AG20443 (cell line): Measurements from ENCODE around the gene PCBD1.

Experiments
- DNase-seq: peaks from one replicate; pipeline ENCODE4 v3.0.0; 2012; ENCODE audit warnings: low spot score, mixed read lengths

Gene PCBD1

DNA sequence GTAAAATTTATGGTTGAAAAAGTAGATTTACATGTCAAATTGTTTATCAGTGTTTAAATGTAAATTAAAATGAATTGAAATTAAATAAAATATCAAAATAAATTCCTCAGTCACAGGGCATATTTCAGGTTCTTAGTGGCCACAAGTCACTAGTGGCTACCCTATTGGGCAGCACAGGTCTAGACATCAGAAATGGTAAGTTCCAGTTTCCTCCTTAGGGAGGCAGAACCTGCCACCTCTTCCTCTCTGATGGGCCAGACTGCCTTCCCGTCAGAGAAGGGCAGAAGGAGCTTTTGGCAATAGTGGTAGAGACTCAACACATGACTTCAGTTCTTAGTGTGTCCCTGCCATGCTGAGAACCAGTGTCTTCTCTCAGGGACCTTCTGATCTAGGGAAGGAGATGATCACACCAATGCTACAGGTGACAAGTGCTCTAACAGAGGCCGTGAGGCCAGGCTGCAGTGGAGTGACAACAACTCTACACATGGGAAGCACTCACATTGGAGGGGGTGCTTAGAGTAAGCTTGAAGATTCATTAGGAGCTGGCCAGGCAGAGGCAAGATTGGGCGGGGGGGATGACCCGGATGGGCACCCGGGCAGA, 14.4 kb upstream of the PCBD1 start:
- DNase-seq, result no peak

DNA sequence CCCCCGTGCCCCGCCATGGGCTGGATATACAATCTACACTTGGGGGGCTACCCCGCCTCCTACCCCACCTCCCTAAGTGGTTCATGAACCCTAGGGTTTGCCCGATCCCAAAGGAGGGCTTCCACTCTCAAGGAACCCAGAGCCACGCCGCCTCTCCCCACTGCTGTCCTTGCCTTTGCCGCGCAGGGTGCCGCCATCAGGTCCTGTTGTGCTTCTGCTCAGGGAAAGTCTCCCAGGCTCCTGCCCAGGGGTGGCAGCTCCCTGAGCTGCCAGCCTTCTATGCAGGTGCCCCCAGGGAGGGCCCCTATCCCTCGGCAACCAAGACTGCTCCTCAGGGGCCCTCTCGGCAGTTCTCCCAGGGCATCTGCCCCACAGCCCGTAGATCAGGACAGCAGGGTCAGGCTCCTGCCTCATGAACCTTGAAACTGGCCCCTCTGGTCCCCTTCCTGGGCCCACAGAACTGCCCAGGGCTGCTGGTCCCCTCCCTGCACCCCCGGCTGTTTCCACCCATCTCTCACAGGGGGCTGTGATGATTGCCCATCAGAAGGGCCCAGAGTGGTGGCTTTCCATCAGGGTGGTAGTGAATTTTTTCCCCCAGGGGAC, 13.0 kb upstream of the PCBD1 start:
- no peak for DNase-seq

DNA sequence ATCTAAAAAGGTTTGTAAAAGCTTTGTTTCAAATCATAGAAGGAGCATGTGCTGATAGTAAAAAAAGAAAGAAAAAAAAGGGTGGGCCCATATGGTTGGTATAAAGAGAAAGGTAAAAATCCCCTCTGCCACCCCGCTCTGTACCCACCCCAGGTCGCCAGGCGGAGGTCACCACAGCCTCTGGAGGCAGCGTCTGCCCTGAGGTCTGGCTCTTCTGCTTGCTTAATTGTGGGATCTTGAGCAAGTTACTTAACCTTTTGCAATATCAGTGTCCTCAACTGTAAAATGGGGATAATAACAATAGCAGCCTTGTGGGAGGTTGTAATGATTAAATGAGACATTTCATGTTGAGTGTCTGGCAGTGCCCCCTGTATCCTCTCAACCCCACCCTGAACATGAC, 10.7 kb upstream of the PCBD1 start:
- no peak for DNase-seq

DNA sequence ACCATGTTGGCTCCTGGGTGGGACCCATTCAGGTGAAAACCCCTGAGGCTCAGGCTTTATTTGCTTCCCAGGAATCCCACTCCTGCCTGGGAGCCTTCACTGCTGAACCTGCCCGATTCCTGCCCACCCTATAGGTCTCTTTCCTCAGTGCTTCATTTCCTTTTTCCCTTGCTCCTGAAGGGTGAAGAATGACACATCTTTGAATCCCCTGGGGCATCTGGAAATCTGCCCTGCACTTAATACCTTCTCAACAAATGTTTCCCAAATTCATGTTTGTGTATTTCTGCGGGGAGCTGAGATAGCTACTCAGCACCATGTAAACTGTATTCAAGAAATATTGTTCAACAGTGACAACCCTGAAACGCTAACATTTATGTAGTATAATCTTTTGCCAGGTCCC, 10.3 kb upstream of the PCBD1 start:
- no peak for DNase-seq

DNA sequence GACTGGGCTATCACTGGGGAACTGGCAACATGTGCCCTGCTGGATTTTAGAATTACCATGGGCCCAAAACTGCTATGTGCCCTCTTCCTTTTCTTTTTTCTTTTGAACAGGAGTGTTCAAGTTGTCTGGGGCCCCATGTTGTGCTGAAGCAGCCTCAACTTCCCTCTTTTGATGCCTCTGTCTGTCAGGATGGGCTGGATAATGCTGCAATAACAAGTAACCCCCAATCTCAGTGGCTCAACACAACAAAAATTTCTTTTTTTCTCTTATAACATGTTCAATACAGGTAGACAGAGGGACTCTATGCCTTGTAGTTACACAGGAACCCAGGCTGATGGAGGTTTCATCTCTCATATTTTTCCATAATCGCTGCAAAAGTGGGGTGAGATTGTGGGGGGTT, 8.2 kb upstream of the PCBD1 start:
- no peak for DNase-seq

DNA sequence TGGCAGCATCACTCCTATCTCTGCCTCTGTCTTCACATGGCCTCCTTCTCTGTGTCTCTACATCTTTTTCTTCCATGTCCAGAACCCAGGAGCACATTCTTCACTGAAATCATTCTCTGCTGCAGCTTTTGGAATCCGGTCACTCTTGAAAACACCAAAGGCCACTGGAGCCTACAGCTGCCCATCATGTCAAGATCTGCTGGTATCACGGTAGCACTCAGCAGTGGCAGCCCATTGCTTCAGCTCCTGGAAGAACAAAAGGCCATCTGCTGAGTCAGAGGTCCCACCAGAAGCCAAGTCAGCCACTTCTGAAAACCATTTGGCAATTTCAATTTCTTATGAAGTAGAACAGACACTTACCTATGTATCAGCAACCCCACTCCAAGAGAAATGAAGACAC, 6.1 kb upstream of the PCBD1 start:
- DNase-seq, result no peak

DNA sequence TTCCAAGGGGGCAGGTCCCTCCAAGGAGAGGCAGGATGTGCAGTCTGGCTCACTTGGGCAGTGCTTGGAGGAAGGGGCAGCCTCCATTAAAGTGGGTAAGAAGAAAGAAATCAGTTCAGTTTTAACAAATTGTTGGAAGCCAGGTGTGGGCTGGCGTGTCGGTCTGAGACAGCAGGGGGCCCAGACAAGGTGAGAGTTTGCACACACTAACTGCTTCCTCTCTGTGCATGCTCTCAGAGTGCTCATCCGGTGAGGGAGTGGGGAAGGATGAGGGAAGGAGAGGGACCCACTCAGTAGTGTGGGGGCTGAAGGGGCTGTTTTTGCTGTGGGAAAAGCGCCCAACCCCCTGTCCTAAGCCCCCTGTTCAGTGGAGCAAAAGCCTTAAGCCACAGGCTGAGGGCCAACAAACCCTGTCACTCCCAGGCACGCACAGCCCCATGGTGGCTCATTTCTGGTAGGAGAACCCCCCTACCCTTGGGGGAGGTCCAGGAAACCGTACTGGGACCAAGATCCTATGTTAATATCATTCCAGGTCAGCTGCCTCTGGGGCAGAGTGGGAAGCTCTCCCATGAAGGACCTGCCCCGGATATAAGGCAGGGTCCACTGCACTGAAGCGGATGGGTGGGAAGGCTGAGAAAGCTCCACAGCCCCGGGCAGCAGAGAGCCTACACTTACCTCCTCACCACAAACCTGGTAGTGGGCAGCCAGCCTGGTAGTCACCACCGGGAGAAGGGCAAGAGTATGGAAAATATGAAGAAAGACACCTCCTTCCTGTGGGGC, 5.1 kb upstream of the PCBD1 start:
- DNase-seq, result no peak

DNA sequence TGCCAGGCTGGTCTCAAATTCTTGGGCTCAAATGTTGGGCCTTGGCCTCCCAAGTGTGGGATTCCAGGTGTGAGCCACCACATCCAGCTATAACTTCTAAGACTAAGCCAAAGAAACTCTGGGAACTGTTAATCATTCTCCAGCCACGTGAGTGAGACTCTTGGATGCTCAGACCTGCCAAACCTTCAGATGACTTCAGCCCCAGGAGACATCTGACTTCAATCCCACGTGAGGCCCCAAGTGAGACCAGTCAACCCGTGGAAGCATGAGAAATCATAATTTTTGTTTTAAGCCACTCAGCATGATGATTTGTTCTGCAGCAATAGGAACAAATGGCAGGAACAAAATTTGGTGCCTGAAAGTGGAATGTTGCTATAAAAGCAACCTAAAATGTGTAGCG, 4.3 kb upstream of the PCBD1 start:
- no peak for DNase-seq

DNA sequence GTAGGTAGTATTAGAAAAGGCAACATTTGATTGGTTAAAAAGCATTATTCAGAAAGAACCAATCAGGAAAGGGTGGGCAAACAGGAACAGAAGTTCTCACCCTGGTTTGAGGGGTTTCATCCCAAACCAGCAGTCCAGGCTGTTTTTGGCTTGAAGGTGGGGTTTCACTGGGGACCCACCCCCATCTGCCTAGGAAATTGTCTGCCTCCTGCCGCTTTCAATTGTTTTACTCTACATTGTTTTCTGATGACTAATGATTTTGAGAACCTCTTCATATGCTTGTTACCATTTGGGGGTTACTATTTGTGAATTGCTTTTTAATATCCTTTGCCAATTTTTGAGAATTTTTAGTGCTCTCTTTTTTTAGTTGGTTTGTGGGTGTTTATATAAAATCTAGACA, 3.3 kb upstream of the PCBD1 start:
- DNase-seq, result no peak

DNA sequence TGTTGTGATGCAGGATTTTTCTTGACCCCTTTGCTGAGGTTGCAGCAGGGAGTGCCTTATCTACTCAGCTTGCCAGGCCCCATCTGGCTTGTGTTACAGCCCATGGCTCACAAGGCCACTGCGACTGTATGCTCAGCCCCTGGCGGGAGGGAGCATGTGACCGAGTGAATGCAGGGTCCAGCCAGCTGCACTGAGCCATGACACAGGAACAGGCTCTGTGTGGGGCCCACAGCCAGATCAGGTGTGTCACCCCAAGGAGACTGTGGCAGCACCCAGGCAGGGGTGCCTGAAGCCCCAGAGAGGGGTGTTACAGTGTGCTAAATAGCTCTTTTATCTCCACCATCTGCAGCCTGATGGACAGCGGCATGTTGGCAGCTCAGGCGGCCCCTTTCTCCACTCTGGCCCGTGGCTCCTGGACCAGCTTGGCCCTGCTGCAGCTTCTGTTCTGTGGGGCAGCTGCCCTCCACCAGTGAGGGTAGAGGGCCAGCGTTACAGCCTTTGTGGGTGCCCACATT, 2.6 kb upstream of the PCBD1 start:
- peak; percentile 62 for DNase-seq

DNA sequence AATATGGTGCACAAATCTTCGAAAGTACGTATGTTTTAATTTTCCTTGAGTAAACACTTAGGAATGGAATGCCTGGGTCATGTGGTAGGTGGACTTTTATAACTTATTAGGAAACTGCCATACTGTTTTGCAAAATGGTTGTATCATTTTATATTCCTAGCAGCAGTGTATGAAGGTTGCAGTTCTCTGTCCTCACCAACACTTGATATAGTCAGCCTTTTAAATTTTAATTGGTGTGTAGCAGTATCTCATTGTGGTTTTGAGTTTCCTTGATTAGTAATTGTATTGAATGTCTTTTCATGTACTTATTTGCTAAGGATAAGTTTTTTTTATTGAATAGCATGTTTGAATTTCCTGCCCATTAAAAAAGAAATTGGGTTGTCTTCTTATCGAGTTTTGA, 926 bp upstream of the PCBD1 start:
- DNase-seq, result no peak

DNA sequence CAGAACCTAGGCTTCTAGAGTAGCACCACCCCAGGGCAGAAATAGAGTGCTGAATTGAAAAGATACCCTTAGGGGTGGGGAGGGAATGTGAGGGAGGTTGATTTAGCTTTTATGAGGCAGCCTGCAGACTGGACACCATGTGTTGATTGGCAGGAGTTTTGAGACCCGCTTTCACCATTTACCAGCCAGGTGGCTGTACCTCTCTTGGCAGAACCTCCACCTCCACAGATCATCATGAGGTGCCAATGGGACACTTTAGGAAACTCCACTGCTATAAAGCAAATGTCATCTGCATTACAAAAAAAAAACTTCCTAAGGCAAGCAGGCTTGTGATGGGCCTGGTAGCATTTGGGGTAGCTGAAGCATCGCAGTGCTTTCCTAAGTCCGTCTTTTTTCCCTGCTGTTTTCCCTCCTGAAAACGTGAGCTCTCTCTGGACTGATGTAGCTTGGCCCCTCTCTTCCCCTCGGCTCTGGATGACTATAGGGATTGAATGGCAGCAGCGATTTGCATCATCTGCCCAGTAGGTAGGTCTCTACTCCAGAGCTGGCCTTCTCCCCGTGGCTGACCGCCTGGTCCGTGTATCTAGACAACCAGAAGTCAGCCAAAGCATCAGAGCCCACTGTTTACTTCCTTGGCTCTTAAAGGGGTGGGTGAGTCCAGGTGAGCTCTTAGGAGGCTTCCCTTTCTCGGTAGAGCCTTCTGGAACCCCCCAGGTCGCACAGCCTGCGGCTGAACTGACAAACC, 1.3 kb downstream of the PCBD1 start:
- no peak for DNase-seq

DNA sequence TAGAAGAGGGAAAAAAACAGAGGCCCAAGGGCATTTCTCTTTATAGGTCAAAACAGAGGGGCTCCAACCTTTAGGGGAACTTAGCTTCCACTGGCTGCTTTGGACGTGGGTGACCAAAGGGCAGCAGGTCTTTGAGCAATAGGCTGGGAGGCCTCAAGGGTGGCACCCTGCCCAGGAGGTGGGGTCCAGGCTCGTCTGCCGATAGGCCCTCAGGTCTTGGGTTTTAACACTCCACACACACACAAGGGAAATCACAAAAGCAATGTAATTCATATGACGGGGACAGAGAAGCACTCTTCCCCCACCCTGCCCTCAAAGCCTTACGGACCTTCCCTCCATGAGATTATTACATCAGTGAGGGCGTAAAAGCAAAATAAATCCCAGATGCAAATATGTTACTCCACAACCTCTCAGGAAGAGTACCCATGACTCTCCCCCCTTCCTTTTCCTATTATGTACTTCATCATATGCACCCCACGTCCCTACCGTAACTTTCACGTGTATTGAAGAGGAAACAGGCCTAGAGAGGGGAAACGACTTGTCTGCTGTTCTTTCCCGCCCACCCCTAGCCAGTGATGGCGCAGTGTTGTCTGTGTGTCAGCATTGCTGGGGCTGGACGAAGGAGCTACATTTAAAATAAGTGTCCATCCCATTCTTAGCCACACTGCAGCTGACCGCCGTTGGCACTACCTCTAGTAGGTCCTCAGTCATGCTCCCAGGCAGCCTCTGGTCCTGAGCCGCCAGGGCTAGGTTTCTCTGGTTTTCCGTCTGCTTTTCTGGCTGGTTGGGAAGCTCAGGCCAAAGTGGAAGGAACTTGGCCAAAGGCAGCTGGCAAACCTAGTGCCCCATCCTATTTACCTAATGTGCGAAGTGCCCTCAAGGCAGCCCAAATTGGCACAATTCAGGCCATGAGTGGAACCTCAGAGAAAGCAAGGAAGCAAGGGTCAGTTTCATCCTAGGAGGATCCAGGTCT, 2.1 kb downstream of the PCBD1 start:
- no peak for DNase-seq

DNA sequence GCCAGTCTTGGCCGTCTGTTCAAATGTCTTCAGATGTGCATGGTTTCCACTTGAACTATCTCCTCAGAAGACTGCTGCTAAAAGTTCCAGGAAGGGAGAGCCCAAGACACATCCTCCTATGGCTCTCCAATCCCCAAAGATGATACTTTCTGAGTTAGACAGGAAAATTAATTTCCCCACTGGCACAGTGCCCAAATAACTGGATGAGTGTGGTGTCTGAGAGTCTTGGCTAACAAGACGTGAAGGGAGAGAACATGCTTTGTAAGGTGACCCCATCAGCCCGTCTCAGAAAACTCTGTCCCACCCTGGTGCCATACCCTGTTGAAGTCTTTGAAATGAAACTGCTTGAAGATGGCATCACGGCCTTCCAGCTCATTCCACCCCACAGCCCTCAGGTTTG, 2.9 kb downstream of the PCBD1 start:
- DNase-seq, result no peak

DNA sequence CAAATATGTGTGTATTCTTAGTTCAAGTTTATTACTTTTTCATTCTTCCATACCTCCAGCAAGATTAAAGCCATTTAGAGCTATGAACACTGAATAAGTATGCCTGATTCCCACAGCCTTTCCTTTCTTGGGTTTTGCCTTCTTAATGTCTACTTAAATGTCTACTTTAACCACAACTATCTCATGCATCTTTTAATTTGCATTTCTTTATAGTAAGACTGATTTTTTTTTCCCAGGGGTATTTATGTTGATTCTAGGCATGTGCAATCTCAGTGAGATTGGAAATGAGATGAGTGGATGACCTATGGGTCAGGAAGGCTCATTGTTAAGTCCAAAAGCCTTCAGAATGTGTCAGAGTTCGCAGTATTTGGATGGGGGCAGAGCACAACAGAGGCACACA, 3.6 kb downstream of the PCBD1 start:
- DNase-seq, result no peak

DNA sequence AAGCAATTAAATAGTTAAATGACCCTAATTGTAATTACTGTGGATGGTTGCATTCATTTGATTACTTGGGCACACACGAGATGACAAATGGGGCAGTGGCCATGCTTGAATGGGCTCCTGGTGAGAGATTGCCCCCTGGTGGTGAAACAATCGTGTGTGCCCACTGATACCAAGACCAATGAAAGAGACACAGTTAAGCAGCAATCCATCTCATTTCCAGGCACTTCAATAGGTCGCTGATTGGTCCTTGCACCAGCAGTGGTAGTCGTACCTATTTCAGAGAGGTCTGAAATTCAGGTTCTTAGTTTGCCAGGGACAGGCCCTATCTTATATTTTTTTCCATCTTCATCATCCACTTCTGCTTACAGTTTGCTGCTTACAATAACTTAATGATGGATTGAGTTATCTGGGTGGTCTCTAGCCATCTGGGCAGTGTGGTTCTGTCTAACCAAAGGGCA, 8.3 kb downstream of the PCBD1 start:
- DNase-seq, result peak; percentile 83

DNA sequence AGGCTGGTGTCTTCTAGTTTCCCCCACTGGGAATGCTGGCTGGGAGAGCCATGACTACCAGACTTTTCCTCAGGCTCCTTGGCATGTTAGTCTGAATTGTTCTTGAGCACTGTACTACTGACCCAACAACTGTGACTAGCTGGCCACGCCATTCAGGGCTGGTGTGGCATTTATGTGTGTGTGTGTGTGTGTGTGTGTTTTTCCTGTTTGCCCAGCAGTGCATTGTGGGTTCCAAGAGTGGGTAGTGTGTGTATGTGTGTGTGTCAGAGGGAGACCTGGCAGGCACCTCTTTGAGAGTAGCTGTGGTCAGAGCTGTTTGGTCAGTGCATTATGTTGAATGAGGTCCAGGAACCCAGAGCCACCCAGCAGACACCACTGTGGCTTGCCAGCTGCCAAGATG, 9.2 kb downstream of the PCBD1 start:
- no peak for DNase-seq

DNA sequence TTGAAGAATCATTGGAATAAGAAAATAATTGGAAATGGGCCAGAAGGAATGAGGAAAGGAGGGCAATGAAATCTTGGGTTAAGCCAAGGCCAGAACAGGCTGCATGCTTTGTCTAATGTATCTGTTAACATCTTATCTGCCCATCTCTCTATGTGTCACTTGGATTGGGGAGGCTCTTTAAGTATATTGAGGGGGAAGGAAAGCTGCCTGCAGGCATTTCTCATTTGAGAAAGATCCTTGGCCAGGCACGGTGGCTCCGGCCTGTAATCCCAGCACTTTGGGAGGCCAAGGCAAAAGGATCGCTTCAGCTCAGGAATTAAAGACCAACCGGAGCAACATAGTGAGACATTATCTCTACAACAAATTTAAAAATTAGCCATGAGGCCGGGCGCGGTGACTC, 14.3 kb downstream of the PCBD1 start:
- DNase-seq, result no peak

DNA sequence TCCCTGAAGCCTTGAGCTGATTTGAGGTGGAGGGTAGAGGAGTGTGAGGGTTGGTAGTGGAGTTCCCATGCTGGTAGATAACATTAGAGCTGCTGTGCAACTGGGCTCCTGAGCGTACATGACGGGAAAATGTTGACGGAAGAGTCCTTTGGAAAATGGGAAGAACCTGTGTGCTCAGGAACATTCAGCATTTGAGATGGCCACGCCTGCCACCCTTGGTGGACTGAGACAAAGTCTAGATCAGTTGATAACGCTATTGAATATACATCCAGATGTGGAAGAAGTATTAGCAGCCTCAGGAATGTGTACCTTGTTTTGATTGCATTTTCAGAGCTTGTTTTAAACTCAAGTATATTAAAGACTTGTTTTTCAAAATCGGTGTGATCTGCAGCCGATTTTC, 16.1 kb downstream of the PCBD1 start:
- no peak for DNase-seq

DNA sequence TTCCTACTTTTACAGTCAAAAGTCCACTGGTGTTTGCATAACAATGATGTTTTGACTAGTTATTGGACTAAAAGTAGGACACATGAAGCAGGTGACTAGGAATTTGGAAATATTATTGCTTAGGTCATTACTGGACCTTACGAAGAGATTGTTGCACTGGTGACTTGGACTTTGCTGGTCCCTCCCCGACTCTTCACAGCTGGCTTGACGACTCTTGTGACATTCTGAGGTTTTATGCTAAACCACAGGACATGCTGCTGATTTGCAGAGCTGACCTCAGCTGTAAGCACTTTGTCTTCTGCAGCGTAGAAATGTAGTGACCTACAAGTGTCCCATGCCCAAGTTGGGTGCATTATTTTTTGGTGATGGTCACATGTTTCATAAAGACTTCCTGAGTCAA, 21.9 kb downstream of the PCBD1 start:
- DNase-seq, result no peak

DNA sequence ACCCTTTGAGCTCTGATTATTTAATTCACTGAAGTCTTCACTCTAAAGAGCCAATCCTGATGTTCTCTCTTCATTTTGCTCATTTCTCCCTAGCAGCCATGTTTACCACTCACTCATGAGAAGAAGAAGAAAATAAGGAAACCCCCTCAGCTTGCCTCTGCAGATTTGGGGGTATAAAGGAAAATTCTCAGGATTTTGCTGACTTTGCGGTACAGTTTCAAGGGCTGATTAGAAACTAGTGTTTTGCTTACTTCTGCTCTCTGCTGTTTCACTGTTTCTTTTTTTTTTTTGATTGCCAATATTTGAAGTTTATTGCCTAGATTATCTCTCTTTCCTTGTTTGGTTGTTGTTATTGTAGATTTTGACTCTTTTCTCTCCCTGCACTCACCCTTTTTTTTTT, 23.4 kb downstream of the PCBD1 start:
- no peak for DNase-seq
